Suprapubic skin (tissue), 4 donors: ENCODE data around the gene PPP1R13B. TPM values are rescaled to one million over a fixed set of nuclear protein-coding genes. Genes with fewer than 3 reads are reported as not detected.
"Not testable (repeated sequence)": the region's sequence is repeated elsewhere in the genome, so short reads cannot be mapped to it uniquely, and the experiment has no call there.

Experiments used
- DNase-seq, 2 donors: peaks; one replicate each; pipeline ENCODE4 v3.0.0-alpha.2; 2019; ENCODE audit warnings: low spot score in 2 of 2
- H3K27ac ChIP-seq: fragments of 200-600 bp; sonication (generic); one replicate; pipeline ENCODE4 v1.5.1; 2019
- H3K27me3 ChIP-seq: fragments of 200-600 bp; sonication (generic); one replicate; pipeline ENCODE4 v1.5.1; 2019
- H3K36me3 ChIP-seq: fragments of 200-600 bp; sonication (generic); one replicate; pipeline ENCODE4 v1.5.1; 2019
- H3K4me1 ChIP-seq: fragments of 200-600 bp; sonication (generic); one replicate; pipeline ENCODE4 v1.5.1; 2019
- H3K4me3 ChIP-seq: fragments of 200-600 bp; sonication (generic); one replicate; pipeline ENCODE4 v1.5.1; 2019; ENCODE audit warnings: mild to moderate bottlenecking
- H3K9me3 ChIP-seq: fragments of 200-600 bp; sonication (generic); one replicate; pipeline ENCODE4 v1.5.1; 2019
- CTCF ChIP-seq, 2 donors: fragments of 200-600 bp in 1 of 2; fragments of 450-650 bp in 1 of 2; sonication (generic) in 1 of 2; IDR thresholded peaks; one replicate each; pipeline ENCODE4 v1.5.1; 2016 to 2019; ENCODE audit warnings: antibody characterized with exemption in 2 of 2, mild to moderate bottlenecking in 1 of 2, moderate library complexity in 1 of 2
- EP300 ChIP-seq: sonication (generic); formaldehyde crosslinking; IDR thresholded peaks from one replicate; pipeline ENCODE4 v1.6.1; 2017; ENCODE audit warnings: antibody characterized with exemption
- POLR2A ChIP-seq, 2 donors: fragments of 450-650 bp; IDR thresholded peaks; one replicate each; pipeline ENCODE4 v1.6.1; 2017; ENCODE audit warnings: antibody characterized with exemption in 2 of 2, mild to moderate bottlenecking in 2 of 2, moderate library complexity in 2 of 2
- POLR2AphosphoS5 ChIP-seq, 3 donors: sonication (generic); formaldehyde crosslinking; IDR thresholded peaks; one replicate each; pipeline ENCODE4 v1.6.1; 2017; ENCODE audit warnings: antibody characterized with exemption in 3 of 3
- WGBS: methylation state at CpG from one replicate; pipeline ENCODE4 v1.1.5; 2018; 5-methylcytosine and 5-hydroxymethylcytosine counted together
- total RNA-seq, 4 donors: library from RNA; depleted of rRNA; stranded (reverse); fragments of >200 nt; gene quantifications; one replicate each; pipeline ENCODE4 v1.1.0, GENCODE V29; 2016

The PPP1R13B gene
- total RNA-seq, 4 donors from 2014 or later = 21.7 to 51.6 (median 36.4) TPM

DNA sequence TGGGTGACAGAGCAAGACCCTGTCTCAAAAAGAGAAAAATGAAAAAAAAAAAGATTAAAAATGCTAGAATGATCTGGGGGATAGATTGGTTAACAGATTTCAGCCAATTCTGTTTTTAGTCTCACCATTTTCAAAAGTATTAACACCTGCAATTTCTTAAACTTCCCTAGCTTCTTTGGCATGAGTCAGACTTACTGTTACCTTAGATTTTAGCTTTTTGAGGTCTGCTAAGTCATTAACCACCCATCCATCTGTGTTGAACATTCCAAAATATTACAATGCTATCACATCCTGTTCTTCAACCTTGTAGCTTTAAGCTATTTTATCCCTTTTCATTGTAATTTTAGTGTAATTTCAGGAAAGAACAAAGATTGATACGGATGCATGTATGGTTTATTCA is 59.3 kb downstream of the PPP1R13B start:
- no peak for DNase-seq
- no peaks in the 10 kb centered on the region for H3K9me3 ChIP-seq
- peaks cover 15% of the 10 kb centered on the region for H3K36me3 ChIP-seq
- H3K27ac ChIP-seq = no peak overlapping the region
- H3K27me3 ChIP-seq = no peaks in the 10 kb centered on the region
- H3K4me1 ChIP-seq = no peaks in the 10 kb centered on the region
- TF ChIP-seq EP300 = no peak
- TF ChIP-seq POLR2A (IDR thresholded peaks at IDR 0.05) = no peak
- TF ChIP-seq POLR2AphosphoS5 (IDR thresholded peaks at IDR 0.05) = no peak
- no peak for TF ChIP-seq CTCF (IDR thresholded peaks at IDR 0.05)
- no peak overlapping the region for H3K4me3 ChIP-seq
- WGBS = 84% methylated on average over 1 of the region's 1 CpG

DNA sequence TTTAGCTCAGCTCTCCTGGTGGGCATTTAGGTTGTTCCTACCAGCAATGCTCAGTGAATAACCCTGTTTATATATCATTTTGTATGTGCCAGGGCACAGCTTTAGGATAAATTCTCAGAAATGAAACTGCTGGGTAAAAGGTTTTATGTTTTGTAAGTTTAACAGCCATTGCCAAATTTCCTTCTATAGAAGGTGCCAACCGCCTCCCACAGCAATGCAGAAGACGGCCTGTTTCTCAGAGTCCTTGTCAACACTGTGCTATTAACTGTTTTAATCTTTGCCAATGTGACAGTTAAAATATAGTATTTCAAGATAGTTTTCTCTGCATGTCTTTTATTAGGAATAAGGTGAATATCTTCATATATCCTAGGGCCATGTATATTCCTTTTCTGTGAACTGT is 65.0 kb downstream of the PPP1R13B start:
- H3K27ac ChIP-seq = no peak overlapping the region
- 46% methylated on average over 2 of the region's 2 CpGs for WGBS
- TF ChIP-seq POLR2A (IDR thresholded peaks at IDR 0.05) = no peak
- no peak for TF ChIP-seq EP300
- no peak for TF ChIP-seq POLR2AphosphoS5 (IDR thresholded peaks at IDR 0.05)
- TF ChIP-seq CTCF (IDR thresholded peaks at IDR 0.05) = no peak
- peaks cover 21% of the 10 kb centered on the region for H3K36me3 ChIP-seq
- no peaks in the 10 kb centered on the region for H3K9me3 ChIP-seq
- no peak overlapping the region for H3K4me3 ChIP-seq
- DNase-seq = no peak
- H3K4me1 ChIP-seq = no peaks in the 10 kb centered on the region
- H3K27me3 ChIP-seq = no peaks in the 10 kb centered on the region

- H3K9me3 ChIP-seq, H3K4me1 ChIP-seq, H3K27me3 ChIP-seq, H3K27ac ChIP-seq, H3K4me3 ChIP-seq, DNase-seq, H3K36me3 ChIP-seq: not testable (repeated sequence)
- 96% methylated on average over 6 of the region's 6 CpGs for WGBS
Measured at GRCh38 chr14:103776319-103776718, 71.1 kb downstream of the PPP1R13B start.

- H3K9me3 ChIP-seq = no peaks in the 10 kb centered on the region
- TF ChIP-seq EP300 (no peak), POLR2AphosphoS5 (IDR thresholded peaks at IDR 0.05) (no peak), POLR2A (IDR thresholded peaks at IDR 0.05) (no peak), CTCF (IDR thresholded peaks at IDR 0.05) (no peak)
- H3K36me3 ChIP-seq = peaks cover 9% of the 10 kb centered on the region
- H3K4me3 ChIP-seq = no peak overlapping the region
- no peak overlapping the region for H3K27ac ChIP-seq
- no peak for DNase-seq
- H3K4me1 ChIP-seq = no peaks in the 10 kb centered on the region
- H3K27me3 ChIP-seq = no peaks in the 10 kb centered on the region
- 87% methylated on average over 7 of the region's 7 CpGs for WGBS
Measured at GRCh38 chr14:103775506-103775905, 71.9 kb downstream of the PPP1R13B start.

- H3K27ac ChIP-seq = no peak overlapping the region
- no peaks in the 10 kb centered on the region for H3K27me3 ChIP-seq
- no peaks in the 10 kb centered on the region for H3K4me1 ChIP-seq
- TF ChIP-seq POLR2A (IDR thresholded peaks at IDR 0.05) (no peak), CTCF (IDR thresholded peaks at IDR 0.05) (no peak), POLR2AphosphoS5 (IDR thresholded peaks at IDR 0.05) (no peak), EP300 (no peak)
- no peak overlapping the region for H3K4me3 ChIP-seq
- no peak for DNase-seq
- H3K9me3 ChIP-seq = no peaks in the 10 kb centered on the region
- 70% methylated on average over 2 of the region's 2 CpGs for WGBS
- peaks cover 6% of the 10 kb centered on the region for H3K36me3 ChIP-seq
Measured at GRCh38 chr14:103773521-103773920, 73.9 kb downstream of the PPP1R13B start.

DNA sequence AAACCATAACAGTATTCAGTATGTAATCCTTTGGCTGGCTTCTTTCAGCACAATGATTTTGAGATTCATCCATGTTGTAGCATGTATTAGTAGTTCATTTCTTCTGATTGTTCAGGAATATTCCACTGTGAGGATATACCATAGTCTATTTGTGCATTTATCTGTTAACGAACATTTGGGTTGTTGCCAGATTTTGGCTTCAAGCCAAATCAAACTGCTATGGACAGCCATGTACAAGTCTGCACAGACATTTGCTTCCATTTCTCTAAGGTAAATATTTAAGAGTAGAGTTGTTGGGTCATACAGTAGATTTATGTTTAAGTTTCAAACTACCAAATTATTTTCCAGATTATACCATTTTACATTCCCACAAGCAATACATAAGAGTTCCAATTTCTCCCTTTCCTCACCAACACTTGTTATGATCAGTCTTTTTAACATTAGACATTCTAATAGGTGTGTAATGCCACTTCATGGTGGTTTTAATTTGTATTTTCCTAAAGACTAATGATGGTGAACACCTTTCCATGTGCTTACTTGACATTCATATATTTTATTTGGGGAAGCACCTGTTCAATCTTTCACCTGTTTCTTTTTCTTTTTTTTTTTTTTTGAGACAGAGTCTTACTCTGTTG is 75.2 kb downstream of the PPP1R13B start:
- TF ChIP-seq EP300 (no peak), POLR2AphosphoS5 (IDR thresholded peaks at IDR 0.05) (no peak), CTCF (IDR thresholded peaks at IDR 0.05) (no peak), POLR2A (IDR thresholded peaks at IDR 0.05) (no peak)
- H3K4me1 ChIP-seq = no peaks in the 10 kb centered on the region
- H3K27ac ChIP-seq = no peak overlapping the region
- peaks cover 2% of the 10 kb centered on the region for H3K36me3 ChIP-seq
- no peak overlapping the region for H3K4me3 ChIP-seq
- no peaks in the 10 kb centered on the region for H3K9me3 ChIP-seq
- no peaks in the 10 kb centered on the region for H3K27me3 ChIP-seq
- 65% methylated on average over 1 of the region's 1 CpG for WGBS
- no peak for DNase-seq
